GM18858 (cell line): ENCODE results near the gene SFTA2.
"Not testable (repeated sequence)": the region's sequence is repeated elsewhere in the genome, so short reads cannot be mapped to it uniquely, and the experiment has no call there.

ENCODE experiments used
- ATAC-seq: cut with Tn5 transposase; IDR thresholded peaks from one replicate; pipeline ENCODE4 v1.9.1; 2021; ENCODE audit not compliant: unreplicated experiment

The SFTA2 gene

GRCh38 chr6:30914076-30914853 is 17.7 kb downstream of the SFTA2 start, which contains the start of gene VARS2:
Gene VARS2, plus strand, starts transcription at chr6:30914238. Its CDS starts 599 bp downstream, at chr6:30914837.
- ATAC-seq, result peak; percentile 72

- no peak for ATAC-seq
Measured at GRCh38 chr6:30913721-30914075, 18.3 kb downstream of the SFTA2 start.

- ATAC-seq, result no peak
Measured at GRCh38 chr6:30912746-30913520, 19.0 kb downstream of the SFTA2 start.

- not testable (repeated sequence) for ATAC-seq
Measured at GRCh38 chr6:30910473-30910872, 21.5 kb downstream of the SFTA2 start.

- ATAC-seq, result no peak
Measured at GRCh38 chr6:30908700-30909099, 23.3 kb downstream of the SFTA2 start.

GRCh38 chr6:30907758-30908591 is 24.0 kb downstream of the SFTA2 start, which contains the start of gene GTF2H4:
Gene GTF2H4, plus strand, starts transcription at chr6:30908207.
- ATAC-seq, result peak; percentile 84

- ATAC-seq, result not testable (repeated sequence)
Measured at GRCh38 chr6:30907290-30907757, 24.6 kb downstream of the SFTA2 start.

- ATAC-seq, result no peak
Measured at GRCh38 chr6:30903236-30903635, 28.7 kb downstream of the SFTA2 start.

GRCh38 chr6:30902709-30903108 is 29.3 kb downstream of the SFTA2 start:
- ATAC-seq, result no peak

GRCh38 chr6:30902196-30902595 is 29.8 kb downstream of the SFTA2 start:
- ATAC-seq, result not testable (repeated sequence)

- no peak for ATAC-seq
Measured at GRCh38 chr6:30901436-30901835, 30.5 kb downstream of the SFTA2 start.

- no peak for ATAC-seq
Measured at GRCh38 chr6:30900863-30901417, 31.0 kb downstream of the SFTA2 start.

- no peak for ATAC-seq
Measured at GRCh38 chr6:30898750-30899360, 33.1 kb downstream of the SFTA2 start.

GRCh38 chr6:30897882-30898281 is 34.1 kb downstream of the SFTA2 start:
- ATAC-seq, result no peak

GRCh38 chr6:30896541-30896940 is 35.4 kb downstream of the SFTA2 start:
- no peak for ATAC-seq

GRCh38 chr6:30895343-30895742 is 36.6 kb downstream of the SFTA2 start:
- ATAC-seq, result no peak

GRCh38 chr6:30894935-30895334 is 37.0 kb downstream of the SFTA2 start:
- ATAC-seq, result no peak

- ATAC-seq, result no peak
Measured at GRCh38 chr6:30894381-30894780, 37.6 kb downstream of the SFTA2 start.

GRCh38 chr6:30893666-30894065 is 38.3 kb downstream of the SFTA2 start:
- no peak for ATAC-seq

- ATAC-seq, result no peak
Measured at GRCh38 chr6:30893001-30893591, 38.9 kb downstream of the SFTA2 start.
